Ectodermal cell (in vitro differentiated cells): Measurements from ENCODE around the gene CCDC88C.

Experiments used
- H3K27ac ChIP-seq: 2 replicates; pipeline ENCODE4 v1.7.0; 2013; ENCODE audit warnings: mild to moderate bottlenecking, low read depth, low read length; ENCODE audit not compliant: insufficient read depth, poor library complexity, severe bottlenecking
- H3K27me3 ChIP-seq: 2 replicates; pipeline ENCODE4 v1.7.0; 2013; ENCODE audit warnings: mild to moderate bottlenecking, low read length; ENCODE audit not compliant: insufficient read depth, control insufficient read depth, poor library complexity, severe bottlenecking
- H3K36me3 ChIP-seq: one replicate; pipeline ENCODE4 v1.7.0; 2013; ENCODE audit warnings: low read length; ENCODE audit not compliant: control insufficient read depth, insufficient read depth
- H3K4me1 ChIP-seq: one replicate; pipeline ENCODE4 v1.7.0; 2013; ENCODE audit warnings: low read length; ENCODE audit not compliant: control insufficient read depth, insufficient read depth
- H3K4me3 ChIP-seq: 2 replicates; pipeline ENCODE4 v1.7.0; 2013; ENCODE audit warnings: low read depth, low read length, control low read depth; ENCODE audit not compliant: insufficient read depth
- H3K9me3 ChIP-seq: 2 replicates; pipeline ENCODE4 v1.7.0; 2013; ENCODE audit warnings: mild to moderate bottlenecking, low read length, moderate library complexity; ENCODE audit not compliant: control insufficient read depth
- WGBS, 2 experiments: methylation state at CpG; one replicate each; pipeline ENCODE4 v1.1.7; 2013; ENCODE audit warnings: missing lambda C conversion rate in 2 of 2; 5-methylcytosine and 5-hydroxymethylcytosine counted together

CCDC88C gene

DNA sequence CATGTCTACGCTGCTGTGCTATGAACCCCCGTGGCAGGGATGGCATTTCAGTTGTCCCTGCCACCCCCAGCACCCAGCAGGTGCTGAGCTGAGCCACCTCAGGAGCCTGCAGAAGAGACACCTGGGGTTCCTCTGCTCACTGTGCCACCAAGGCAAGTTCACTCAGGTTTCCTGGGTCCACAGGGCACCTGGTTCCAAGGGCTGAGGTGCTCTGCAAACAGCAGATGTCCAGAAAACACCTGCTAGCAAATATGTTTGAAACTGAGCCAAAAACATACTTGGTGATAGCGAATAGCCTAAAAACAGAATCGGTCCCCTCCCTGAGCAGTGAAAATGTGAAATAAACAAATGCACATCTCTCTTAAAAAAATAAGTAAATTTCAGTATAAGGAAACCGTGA is 137.5 kb downstream of the CCDC88C start:
- Histone ChIP-seq H3K4me1 (no peaks in the 10 kb centered on the region), H3K4me3 (no peak overlapping the region), H3K9me3 (no peaks in the 10 kb centered on the region), H3K27ac (no peak overlapping the region), H3K27me3 (no peaks in the 10 kb centered on the region), H3K36me3 (peaks cover 44% of the 10 kb centered on the region)
- 95 to 97% methylated on average over 5 of the region's 5 CpGs for WGBS, 2 experiments

DNA sequence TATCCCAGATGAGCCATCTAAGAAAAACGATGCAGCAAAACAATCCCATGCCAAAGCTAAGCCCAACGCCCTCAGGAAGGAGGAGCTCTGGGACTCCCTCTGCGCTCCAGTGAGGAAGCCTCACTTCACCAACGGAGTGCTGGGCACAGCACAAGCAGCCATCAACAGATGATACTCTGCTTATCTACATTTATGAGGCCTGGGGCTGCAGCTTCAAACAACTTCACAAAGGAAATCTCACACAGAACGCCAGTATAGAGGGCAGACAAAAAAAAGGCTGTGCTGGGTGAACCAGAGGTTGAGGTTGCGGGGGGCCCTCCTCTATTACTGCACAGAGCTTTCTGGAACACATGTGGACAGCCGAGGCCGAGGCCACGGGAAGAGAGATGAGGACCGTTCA is 138.3 kb downstream of the CCDC88C start:
- no peak overlapping the region for H3K4me3 ChIP-seq
- H3K9me3 ChIP-seq, result no peaks in the 10 kb centered on the region
- 94 to 96% methylated on average over 10 of the region's 10 CpGs for WGBS, 2 experiments

DNA sequence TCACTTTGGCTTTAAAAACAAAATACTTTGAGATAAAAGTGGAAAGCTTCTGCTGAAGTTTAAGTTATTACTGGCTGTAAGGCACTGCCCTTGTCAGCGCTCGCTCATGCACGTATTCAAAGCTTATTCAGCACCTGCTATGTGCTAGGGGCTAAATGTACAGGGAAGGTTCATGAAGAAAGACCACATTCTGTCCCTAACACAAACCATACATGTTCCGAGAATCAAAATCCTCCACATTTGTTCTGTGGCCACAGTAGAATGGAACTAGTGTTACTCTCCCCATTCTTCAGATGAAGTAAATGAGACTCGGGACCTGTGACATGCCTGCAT is 139.3 kb downstream of the CCDC88C start:
- 95 to 97% methylated on average over 5 of the region's 5 CpGs for WGBS, 2 experiments
- no peaks in the 10 kb centered on the region for H3K9me3 ChIP-seq
- no peaks in the 10 kb centered on the region for H3K27me3 ChIP-seq
- no peak overlapping the region for H3K27ac ChIP-seq
- H3K4me3 ChIP-seq, result no peak overlapping the region
- H3K36me3 ChIP-seq, result peaks cover 45% of the 10 kb centered on the region
- H3K4me1 ChIP-seq, result no peaks in the 10 kb centered on the region

More for the DNA sequence above, 138.3 kb downstream of the CCDC88C start:
- no peaks in the 10 kb centered on the region for H3K27me3 ChIP-seq
- H3K36me3 ChIP-seq, result peaks cover 45% of the 10 kb centered on the region
- H3K27ac ChIP-seq, result no peak overlapping the region
- no peaks in the 10 kb centered on the region for H3K4me1 ChIP-seq

GRCh38 chr14:91277546-91278382 is 139.9 kb downstream of the CCDC88C start:
- Histone ChIP-seq H3K36me3 (peaks cover 42% of the 10 kb centered on the region), H3K4me3 (no peak overlapping the region), H3K9me3 (no peaks in the 10 kb centered on the region), H3K4me1 (no peaks in the 10 kb centered on the region), H3K27me3 (no peaks in the 10 kb centered on the region), H3K27ac (no peak overlapping the region)
- WGBS, 2 experiments, result 95% methylated on average over 30 of the region's 30 CpGs

GRCh38 chr14:91274796-91275195 is 142.8 kb downstream of the CCDC88C start:
- Histone ChIP-seq H3K4me3 (no peak overlapping the region), H3K4me1 (no peaks in the 10 kb centered on the region), H3K27ac (no peak overlapping the region), H3K27me3 (no peaks in the 10 kb centered on the region), H3K9me3 (no peaks in the 10 kb centered on the region), H3K36me3 (peaks cover 27% of the 10 kb centered on the region)
- WGBS, 2 experiments, result 96 to 97% methylated on average over 9 of the region's 9 CpGs

GRCh38 chr14:91273885-91274273 is 143.7 kb downstream of the CCDC88C start:
- Histone ChIP-seq H3K4me3 (no peak overlapping the region), H3K4me1 (no peaks in the 10 kb centered on the region), H3K36me3 (peaks cover 24% of the 10 kb centered on the region), H3K9me3 (no peaks in the 10 kb centered on the region), H3K27ac (no peak overlapping the region), H3K27me3 (no peaks in the 10 kb centered on the region)
- WGBS, 2 experiments, result 96% methylated on average over 13 of the region's 13 CpGs

- Histone ChIP-seq H3K9me3 (no peaks in the 10 kb centered on the region), H3K27ac (no peak overlapping the region), H3K27me3 (no peaks in the 10 kb centered on the region), H3K4me1 (no peaks in the 10 kb centered on the region), H3K4me3 (no peak overlapping the region), H3K36me3 (peaks cover 24% of the 10 kb centered on the region)
- WGBS, 2 experiments, result 95 to 96% methylated on average over 27 of the region's 27 CpGs
Observed at GRCh38 chr14:91273273-91273884, 144.2 kb downstream of the CCDC88C start.

GRCh38 chr14:91272341-91273272 is 145.0 kb downstream of the CCDC88C start:
- H3K4me3 ChIP-seq, result no peak overlapping the region
- no peaks in the 10 kb centered on the region for H3K27me3 ChIP-seq
- H3K9me3 ChIP-seq, result no peaks in the 10 kb centered on the region
- peak overlapping the region; percentile 16 for H3K27ac ChIP-seq
- no peaks in the 10 kb centered on the region for H3K4me1 ChIP-seq
- 95% methylated on average over 43 of the region's 43 CpGs for WGBS, 2 experiments
- H3K36me3 ChIP-seq, result peaks cover 24% of the 10 kb centered on the region

DNA sequence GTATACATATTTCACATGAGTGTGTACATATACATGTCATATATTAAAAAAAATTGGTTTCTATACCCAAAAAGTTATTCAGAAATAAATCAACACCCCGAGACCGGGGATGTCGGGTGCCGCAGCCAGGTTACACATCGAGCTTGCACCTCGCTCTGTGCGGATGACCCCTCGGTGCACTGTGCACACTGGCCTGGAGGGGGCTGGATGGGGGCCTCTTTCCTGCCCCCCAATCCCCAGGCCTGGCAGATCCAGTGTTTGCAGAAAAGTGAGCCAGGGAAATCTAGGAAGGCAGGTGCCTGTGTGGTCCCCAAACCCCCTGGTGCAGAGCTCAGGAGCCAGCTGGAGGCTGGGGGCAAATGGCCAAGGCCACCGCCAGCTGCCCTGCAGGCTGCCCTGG is 146.0 kb downstream of the CCDC88C start:
- 95% methylated on average over 9 of the region's 9 CpGs for WGBS, 2 experiments
- H3K27ac ChIP-seq, result no peak overlapping the region
- no peaks in the 10 kb centered on the region for H3K9me3 ChIP-seq
- no peak overlapping the region for H3K4me3 ChIP-seq
- H3K4me1 ChIP-seq, result no peaks in the 10 kb centered on the region
- H3K36me3 ChIP-seq, result peaks cover 20% of the 10 kb centered on the region
- H3K27me3 ChIP-seq, result no peaks in the 10 kb centered on the region

GRCh38 chr14:91270619-91271018 is 147.0 kb downstream of the CCDC88C start:
- no peaks in the 10 kb centered on the region for H3K4me1 ChIP-seq
- 85 to 87% methylated on average over 3 to 5 of the region's 8 CpGs for WGBS, 2 experiments
- no peak overlapping the region for H3K27ac ChIP-seq
- peaks cover 14% of the 10 kb centered on the region for H3K36me3 ChIP-seq
- H3K9me3 ChIP-seq, result no peaks in the 10 kb centered on the region
- no peak overlapping the region for H3K4me3 ChIP-seq
- H3K27me3 ChIP-seq, result peaks cover 4% of the 10 kb centered on the region
